GM10266 (cell line): ENCODE data around the gene HAND1.

Experiments
- DNase-seq: peaks from one replicate; pipeline ENCODE4 v3.0.0; 2012; ENCODE audit errors: extremely low spot score
- CTCF ChIP-seq: IDR thresholded peaks from 2 replicates; pipeline ENCODE4 v1.5.1; 2012; ENCODE audit warnings: mild to moderate bottlenecking, low read depth; ENCODE audit not compliant: control insufficient read depth, insufficient read depth; ENCODE audit errors: missing control alignments

HAND1 gene

DNA sequence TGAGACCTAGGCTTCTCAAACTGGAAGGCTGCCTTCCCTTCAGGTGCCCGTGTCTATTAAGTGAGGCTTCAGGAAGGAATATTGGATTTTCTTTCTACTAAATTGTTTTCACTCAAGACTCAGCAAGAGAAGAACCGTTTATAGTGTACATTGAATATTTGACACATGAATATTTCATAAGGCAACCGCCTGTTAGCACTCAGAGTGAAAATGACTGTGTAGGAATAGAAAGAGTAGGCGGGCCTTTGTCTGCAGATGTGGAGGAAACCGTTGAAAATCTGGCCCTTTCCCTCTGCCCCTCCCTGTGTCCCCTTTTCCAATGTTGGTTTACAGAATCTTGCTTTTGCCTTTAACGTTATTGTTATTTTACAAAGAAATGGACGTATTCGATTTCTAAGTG, 26.1 kb downstream of the HAND1 start:
- DNase-seq, result no peak
- TF ChIP-seq CTCF, result no peak

- no peak for DNase-seq
- no peak for TF ChIP-seq CTCF
Measured at GRCh38 chr5:154449786-154450185, 28.2 kb downstream of the HAND1 start.

DNA sequence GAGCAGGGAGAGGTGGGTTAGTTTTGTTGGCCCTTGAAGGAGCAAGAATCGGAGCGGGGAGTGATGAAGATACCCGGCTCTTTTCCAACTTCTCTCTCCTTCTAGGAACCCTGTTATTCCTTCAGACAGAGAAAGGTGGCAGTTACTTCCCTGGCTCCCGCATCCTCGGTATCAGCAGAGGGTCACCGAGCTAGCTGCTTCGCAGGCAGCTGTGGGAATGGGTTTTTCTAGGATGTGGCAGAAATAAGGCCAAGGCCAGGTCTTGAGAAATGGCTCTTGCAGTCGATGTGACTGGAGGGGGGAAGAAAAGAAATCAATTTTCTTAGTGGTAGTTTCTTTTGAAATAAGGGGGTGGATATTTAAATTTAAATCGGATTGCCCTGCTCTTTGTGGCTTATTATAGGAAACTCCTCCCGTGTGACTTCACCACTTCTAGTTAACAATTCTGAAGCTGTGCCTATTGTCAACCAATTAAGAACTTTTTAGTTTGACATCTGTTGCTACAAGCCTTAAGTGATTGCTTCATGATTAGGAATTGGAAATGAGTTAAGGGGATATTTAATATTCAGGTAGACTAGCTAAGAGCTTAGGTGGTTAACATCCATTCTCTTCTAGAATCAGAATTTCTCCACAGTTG, 30.8 kb downstream of the HAND1 start:
- TF ChIP-seq CTCF, result no peak
- no peak for DNase-seq

DNA sequence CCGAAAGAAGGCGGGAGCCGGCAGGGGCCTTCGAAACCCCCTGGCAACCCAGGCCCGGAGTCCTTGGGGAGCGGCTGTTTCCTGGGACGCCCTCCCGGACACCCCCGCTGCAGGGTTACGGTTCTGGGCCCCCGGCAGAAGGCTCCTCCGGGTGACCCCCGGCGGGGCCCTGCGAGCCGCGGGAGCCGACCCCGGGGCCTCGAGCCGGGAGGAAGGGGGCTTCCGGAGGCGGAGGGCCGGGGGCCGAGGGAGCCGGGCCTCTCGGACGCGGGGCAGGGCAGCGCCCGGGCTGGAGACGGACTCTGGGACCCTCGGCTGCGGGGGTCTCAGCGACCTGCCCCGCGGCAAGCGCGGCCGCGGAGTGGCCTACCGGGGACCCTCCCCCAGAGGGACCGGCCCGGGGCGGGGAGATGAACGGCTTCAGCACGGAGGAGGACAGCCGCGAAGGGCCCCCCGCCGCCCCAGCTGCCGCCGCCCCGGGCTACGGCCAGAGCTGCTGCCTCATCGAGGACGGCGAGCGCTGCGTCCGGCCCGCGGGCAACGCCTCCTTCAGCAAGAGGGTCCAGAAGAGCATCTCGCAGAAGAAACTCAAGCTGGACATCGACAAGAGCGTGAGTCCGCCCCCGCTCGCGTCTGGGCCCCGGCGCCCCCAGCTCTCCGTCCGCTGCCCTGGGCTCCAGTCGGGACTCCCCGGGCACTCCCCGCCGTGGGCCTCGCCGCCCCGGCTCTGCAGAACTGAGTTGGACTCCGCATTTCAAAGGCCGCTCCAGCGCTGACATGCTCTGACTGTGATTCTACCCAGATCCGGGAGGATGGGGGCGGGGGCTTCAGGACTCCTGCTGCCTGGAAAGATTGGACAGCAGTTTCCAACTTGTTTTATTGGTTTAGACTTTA, 31.6 kb downstream of the HAND1 start:
- TF ChIP-seq CTCF, result no peak
- peak; percentile 60 for DNase-seq

- peak; percentile 99 for DNase-seq
- TF ChIP-seq CTCF, result no peak
Measured at GRCh38 chr5:154445422-154446194, 32.4 kb downstream of the HAND1 start, which contains the start of gene SAP30L. SAP30L (plus strand) TSS chr5:154445997; CDS start chr5:154446605, 608 bp downstream.

DNA sequence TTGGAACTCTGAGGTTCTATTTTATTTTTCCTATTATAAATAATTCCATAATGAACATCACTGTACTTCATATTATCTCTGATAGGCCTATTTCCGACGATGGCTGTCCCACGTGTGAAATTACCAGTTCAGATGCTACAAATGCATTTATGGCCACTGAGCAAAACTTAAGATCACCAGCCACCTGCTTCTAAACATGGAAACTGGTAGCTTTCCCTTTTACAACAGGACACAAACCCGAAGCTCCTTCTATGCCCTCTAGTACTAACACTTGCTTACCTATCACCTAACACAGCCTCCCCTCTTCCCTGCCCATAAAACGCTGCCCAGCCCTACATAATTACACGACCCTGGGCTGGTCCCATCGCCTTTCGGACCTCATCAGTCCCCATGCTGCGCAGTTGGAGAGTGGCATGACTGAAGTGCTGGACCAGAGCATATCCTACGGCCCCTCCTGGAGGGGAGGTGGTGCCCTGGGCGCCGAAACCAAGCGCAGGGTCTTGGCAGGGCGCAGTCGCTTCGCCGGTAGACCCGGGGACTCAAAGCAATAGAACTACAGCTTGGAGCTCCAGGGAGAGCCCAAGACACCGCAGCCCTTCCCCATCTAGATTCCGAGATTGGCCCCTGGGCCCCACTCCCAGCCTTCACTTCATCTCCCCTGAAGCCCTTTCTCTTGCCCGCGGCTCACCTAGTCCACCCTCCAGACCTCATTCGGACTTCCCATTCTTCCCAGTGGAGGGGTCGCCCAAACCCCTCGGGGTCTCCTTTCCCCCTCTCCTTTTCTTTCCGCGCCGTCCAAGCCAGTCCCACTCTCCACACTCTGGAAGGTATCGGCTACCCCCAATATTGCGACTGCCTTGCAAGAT, 33.2 kb downstream of the HAND1 start:
- no peak for TF ChIP-seq CTCF
- DNase-seq, result peak; percentile 31
